ENCODE data around the gene CHID1.

The CHID1 gene

DNA sequence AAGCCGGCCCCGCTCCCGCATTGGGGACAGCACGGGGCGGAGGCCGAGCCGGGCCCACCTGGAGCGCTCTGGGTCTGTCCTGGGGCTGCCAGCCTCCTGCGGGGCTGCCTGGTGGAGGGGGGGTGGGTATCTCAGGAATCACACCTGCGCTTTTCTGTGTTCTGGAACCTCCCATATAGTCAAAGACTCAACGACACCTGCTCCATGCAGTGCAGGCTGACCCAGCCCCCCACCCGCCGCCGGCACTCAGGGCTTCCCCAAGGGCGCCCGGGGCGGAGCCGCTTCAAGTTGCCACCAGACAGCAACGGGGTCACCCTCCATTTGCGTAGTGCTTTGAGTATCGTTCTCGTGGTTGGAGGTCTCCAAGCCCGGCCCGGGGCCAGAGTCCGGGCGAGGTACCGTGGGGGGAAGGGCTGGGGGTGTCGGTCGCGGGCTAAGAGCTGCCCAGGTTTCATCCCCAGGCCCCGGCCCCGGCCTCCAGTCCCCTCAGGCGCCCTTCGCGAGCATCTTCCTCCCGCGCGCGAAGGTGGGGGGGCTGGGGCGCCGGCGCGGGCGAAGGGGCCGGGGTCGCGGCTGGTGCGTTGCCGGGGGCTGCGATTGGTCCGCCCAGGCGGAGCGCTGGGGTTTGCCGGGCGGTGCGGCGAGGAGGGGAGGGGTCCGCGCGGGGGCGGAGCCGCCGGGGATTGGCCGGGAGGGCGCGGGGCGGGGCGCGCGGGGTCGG, 61.3 kb downstream of the CHID1 start:
- DNase-seq (ENCODE audit: low spot score): no peak
- peak overlapping the region; percentile 99 for H3K27ac ChIP-seq
- ChIA-PET CTCF (interaction anchor here (0.7 to 1.1 kb wide), 4 partner anchors 8 to 201 kb away, joined by 3 to 4 read pairs (median 3); no protein-coding TSS in a partner anchor), POLR2A (ENCODE audit: low non-redundant PET) (no interaction called here)
- TF ChIP-seq, protein P1, sequence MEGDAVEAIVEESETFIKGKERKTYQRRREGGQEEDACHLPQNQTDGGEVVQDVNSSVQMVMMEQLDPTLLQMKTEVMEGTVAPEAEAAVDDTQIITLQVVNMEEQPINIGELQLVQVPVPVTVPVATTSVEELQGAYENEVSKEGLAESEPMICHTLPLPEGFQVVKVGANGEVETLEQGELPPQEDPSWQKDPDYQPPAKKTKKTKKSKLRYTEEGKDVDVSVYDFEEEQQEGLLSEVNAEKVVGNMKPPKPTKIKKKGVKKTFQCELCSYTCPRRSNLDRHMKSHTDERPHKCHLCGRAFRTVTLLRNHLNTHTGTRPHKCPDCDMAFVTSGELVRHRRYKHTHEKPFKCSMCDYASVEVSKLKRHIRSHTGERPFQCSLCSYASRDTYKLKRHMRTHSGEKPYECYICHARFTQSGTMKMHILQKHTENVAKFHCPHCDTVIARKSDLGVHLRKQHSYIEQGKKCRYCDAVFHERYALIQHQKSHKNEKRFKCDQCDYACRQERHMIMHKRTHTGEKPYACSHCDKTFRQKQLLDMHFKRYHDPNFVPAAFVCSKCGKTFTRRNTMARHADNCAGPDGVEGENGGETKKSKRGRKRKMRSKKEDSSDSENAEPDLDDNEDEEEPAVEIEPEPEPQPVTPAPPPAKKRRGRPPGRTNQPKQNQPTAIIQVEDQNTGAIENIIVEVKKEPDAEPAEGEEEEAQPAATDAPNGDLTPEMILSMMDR (conservative IDR thresholded peaks at IDR 0.05; ENCODE audit: low read depth): no peak

DNA sequence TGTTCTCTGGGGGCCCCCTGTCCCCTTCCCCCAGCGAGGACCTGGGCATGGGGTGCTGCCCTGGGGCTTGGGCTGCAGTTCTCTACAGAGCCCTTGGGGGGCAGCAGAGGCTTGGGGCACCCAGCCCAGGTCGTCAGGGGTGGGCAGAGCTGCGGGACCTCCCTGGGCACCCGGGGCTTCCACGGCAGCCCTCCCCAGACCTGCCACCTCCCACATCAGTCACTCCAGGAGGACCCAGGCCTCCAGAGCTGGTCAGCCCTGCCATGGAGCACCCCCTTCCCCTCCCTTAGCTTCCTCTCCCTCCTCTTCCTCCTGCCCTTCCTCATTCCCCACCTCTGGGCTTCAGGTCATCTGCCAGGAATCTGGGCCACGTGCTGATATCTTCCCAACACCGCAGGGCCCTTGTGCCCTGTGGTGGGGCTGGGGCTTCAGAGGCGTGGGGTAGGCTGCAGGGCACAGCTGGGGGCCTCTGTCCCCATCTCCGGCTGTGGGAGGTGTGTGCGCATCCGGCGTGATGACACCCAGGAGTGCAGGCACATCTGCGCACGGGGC, 62.2 kb downstream of the CHID1 start:
- no peak for DNase-seq (ENCODE audit: low spot score)
- ChIA-PET POLR2A (ENCODE audit: low non-redundant PET) (no interaction called here), CTCF (interaction anchor here (0.7 to 1.4 kb wide), 10 partner anchors 9 to 205 kb away, joined by 3 to 5 read pairs (median 4); no protein-coding TSS in a partner anchor)
- TF ChIP-seq, protein P1 (conservative IDR thresholded peaks at IDR 0.05; ENCODE audit: low read depth): peak; percentile 79
- H3K27ac ChIP-seq: peak overlapping the region; percentile 99

DNA sequence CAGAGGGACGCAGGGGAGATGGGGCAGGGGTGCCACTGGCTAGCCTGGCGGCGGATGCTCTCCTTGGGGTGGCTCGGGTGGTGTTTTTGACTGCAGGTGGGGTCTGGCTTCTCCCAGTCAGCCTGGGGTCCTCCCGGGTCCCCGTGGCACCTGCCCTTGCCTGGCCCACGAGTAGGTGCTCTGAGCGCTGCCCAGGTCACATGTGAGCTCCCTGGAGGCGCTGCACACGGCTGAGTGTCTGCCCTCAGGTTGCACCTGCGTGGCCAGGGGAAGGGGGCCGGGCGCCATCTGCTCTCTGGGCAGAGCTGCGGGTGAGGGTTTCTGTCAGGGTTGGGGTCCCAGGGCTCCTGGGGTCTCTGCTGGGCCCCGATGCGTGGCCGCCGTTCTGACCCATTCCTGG, 62.7 kb downstream of the CHID1 start:
- POLR2A ChIA-PET (ENCODE audit: low non-redundant PET): no interaction called here
- peak overlapping the region; percentile 99 for H3K27ac ChIP-seq
- CTCF ChIA-PET: interaction anchor here (0.7 to 1.4 kb wide), 6 partner anchors 22 to 205 kb away, joined by 3 to 5 read pairs (median 5); no protein-coding TSS in a partner anchor
- no peak for DNase-seq (ENCODE audit: low spot score)
- TF ChIP-seq, protein P1 (conservative IDR thresholded peaks at IDR 0.05; ENCODE audit: low read depth): no peak

DNA sequence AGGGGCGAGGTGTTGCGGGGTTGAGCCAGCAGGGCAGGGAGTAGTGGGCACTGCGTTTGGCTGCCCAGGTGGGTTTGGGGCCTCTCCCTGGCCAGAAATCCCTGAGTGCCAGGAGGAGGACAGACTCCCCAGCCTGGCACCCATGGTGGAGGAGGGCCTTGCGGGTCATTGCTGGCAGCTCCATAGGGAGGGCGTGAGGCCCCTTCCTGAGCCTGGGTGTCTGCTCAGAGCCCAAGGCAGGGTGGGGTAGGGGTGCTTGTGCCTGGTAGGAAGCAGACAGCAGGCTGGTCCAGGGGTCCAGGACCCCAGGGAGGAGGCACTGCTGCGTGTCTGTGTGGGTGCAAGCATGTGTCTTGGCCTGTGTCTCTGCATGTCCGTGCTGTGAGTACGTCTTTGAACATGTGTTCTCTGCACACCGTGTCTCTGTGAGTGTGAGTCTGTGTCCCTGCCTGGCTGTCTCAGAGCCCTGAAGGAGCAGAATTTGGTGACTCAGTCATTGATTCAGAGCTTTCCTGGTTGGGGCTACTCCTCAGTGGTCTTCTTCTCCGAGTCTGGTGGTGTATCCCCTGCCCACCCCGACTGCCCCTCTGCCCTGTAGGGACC, 64.0 kb downstream of the CHID1 start:
- POLR2A ChIA-PET (ENCODE audit: low non-redundant PET): interaction anchor here (0.6 kb wide), 1 partner anchor 596 kb away, joined by 3 read pairs; no protein-coding TSS in a partner anchor
- CTCF ChIA-PET: interaction anchor here (0.6 kb wide), 1 partner anchor 281 kb away, joined by 3 read pairs; no protein-coding TSS in a partner anchor
- DNase-seq (ENCODE audit: low spot score): no peak
- TF ChIP-seq, protein P1 (conservative IDR thresholded peaks at IDR 0.05; ENCODE audit: low read depth): no peak
- H3K27ac ChIP-seq: peak overlapping the region; percentile 99

DNA sequence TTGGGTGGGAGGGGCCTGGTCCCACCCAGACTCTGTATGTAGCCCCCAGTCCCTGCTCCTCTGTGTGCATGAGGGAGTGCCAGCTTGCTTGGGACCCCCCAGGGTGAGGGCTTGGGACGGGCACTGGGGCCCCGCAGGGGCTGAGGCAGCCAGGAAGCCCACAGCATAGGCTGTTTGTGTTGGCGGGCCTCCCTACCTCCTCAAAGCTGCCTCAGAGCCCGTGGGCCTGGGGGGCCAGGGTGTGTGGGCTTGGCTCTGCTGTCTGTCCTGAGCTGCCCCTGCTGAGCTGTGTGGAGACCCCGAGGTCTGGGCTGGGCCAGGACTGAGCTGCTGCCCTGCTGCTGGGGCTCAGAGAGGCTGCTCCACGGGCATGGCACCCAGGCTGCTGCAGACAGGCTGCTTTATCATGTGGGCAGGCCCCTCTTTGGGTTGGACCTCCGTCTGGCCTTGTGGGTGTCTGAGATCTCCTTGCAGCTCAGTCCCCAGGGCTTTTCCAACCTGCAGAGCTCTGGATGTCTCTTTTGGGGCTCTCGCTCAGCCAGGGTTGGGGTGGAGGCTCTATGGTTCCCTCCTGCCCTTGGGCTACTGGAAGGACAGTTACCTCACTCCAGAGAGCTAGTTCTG, 64.6 kb downstream of the CHID1 start:
- POLR2A ChIA-PET (ENCODE audit: low non-redundant PET): interaction anchor here (0.5 to 0.6 kb wide), 2 partner anchors 142 to 597 kb away, joined by 3 read pairs; no protein-coding TSS in a partner anchor
- DNase-seq (ENCODE audit: low spot score): no peak
- TF ChIP-seq, protein P1 (conservative IDR thresholded peaks at IDR 0.05; ENCODE audit: low read depth): no peak
- peak overlapping the region; percentile 99 for H3K27ac ChIP-seq
- CTCF ChIA-PET: interaction anchor here (0.6 kb wide), 1 partner anchor 281 kb away, joined by 3 read pairs; no protein-coding TSS in a partner anchor
